Lower lobe of right lung (tissue), 2 donors: ENCODE results near the gene PHYHIPL. TPM values are rescaled to one million over a fixed set of nuclear protein-coding genes. Genes with fewer than 3 reads are reported as not detected.
A peak's percentile ranks its signal among the peaks of the same experiment; 100 is the strongest.

Experiments
- ATAC-seq, 2 donors: fragments of 200-7000 bp; cut with Tn5 transposase; one replicate each; pipeline ENCODE4 v1.9.1; 2020 to 2022; ENCODE audit warnings: mild to moderate bottlenecking in 2 of 2, moderate library complexity in 2 of 2
- DNase-seq: peaks from one replicate; pipeline ENCODE4 v3.0.0-alpha.2; 2020
- H3K27ac ChIP-seq: fragments of 200-600 bp; one replicate; pipeline ENCODE4 v1.8.0; 2022
- H3K27me3 ChIP-seq: fragments of 200-600 bp; one replicate; pipeline ENCODE4 v1.8.0; 2022; ENCODE audit warnings: low read depth
- H3K36me3 ChIP-seq: fragments of 200-600 bp; one replicate; pipeline ENCODE4 v1.8.0; 2022; ENCODE audit warnings: mild to moderate bottlenecking
- H3K4me1 ChIP-seq: fragments of 200-600 bp; one replicate; pipeline ENCODE4 v1.8.0; 2022
- H3K4me3 ChIP-seq: fragments of 200-600 bp; one replicate; pipeline ENCODE4 v1.8.0; 2022; ENCODE audit warnings: mild to moderate bottlenecking
- H3K9me3 ChIP-seq: fragments of 200-600 bp; one replicate; pipeline ENCODE4 v1.8.0; 2022
- intact Hi-C: fragments of 100-400 bp; cut with DNase I; formaldehyde crosslinking; loops from one replicate; pipeline ENCODE4 v1.11.0; 2022
- long read RNA-seq: library from polyadenylated mRNA; unstranded; transcript quantifications from one replicate; pipeline ENCODE4 v2.0.0, GENCODE V29; 2021
- total RNA-seq: library from RNA; stranded (reverse); fragmentation: NEBNext Ultra II Directional; extraction: Animal tissue kit (Norgen Biotek cat#: 25700); gene quantifications from one replicate; pipeline ENCODE4 v1.2.1, GENCODE V29; 2021
- TF ChIP-seq, protein P1 (sequence below): fragments of 200-600 bp; IDR thresholded peaks from one replicate; pipeline ENCODE4 v1.8.0; 2022; ENCODE audit warnings: antibody characterized with exemption, mild to moderate bottlenecking
- donor health status: DM: no; HTN: yes; CAD: no; lungs with severe emphysema.

PHYHIPL gene
- not detected for total RNA-seq
- long read RNA-seq, result 0 reads

DNA sequence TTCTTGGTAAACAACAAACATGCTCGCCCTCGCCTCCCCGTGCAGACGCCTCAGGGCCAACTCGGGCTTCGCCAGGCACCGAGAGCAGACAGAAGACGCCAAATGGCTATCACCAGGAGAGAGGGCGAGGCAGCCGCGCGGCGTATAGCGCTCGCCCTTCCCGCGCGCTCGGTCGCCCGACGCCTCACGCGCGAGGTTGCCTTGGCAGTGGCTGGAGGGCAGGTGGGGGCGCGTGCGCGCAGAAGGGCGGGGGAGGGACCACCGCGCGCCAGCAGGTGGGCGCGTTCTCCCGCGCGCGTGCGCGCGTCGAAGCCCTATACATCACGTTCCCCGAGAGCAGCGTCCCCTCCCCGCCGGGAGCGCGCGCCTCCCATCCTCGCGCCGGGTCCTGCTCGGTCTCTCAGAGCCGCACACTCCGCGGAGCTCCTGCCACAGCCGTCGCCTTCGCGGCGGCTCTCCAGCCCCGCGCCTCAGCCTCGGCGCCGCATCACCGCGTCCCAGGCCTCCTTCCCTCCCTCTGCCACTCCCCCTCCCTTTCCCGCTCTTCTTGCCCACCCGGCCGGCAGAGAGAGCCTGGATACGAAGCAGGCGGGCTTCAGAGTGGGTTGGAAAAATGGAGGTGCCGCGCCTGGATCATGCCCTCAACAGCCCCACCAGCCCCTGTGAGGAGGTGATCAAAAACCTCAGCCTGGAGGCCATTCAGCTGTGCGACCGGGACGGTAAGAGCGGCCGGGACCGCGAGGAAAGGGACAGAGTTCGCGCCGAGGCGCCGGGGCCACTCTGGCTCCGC, at the start of gene PHYHIPL:
TSS of gene PHYHIPL (plus strand) at position 403 of the 790 bp plus-strand sequence. CDS start at position 614, 211 bp downstream.
- TF ChIP-seq, protein P1, sequence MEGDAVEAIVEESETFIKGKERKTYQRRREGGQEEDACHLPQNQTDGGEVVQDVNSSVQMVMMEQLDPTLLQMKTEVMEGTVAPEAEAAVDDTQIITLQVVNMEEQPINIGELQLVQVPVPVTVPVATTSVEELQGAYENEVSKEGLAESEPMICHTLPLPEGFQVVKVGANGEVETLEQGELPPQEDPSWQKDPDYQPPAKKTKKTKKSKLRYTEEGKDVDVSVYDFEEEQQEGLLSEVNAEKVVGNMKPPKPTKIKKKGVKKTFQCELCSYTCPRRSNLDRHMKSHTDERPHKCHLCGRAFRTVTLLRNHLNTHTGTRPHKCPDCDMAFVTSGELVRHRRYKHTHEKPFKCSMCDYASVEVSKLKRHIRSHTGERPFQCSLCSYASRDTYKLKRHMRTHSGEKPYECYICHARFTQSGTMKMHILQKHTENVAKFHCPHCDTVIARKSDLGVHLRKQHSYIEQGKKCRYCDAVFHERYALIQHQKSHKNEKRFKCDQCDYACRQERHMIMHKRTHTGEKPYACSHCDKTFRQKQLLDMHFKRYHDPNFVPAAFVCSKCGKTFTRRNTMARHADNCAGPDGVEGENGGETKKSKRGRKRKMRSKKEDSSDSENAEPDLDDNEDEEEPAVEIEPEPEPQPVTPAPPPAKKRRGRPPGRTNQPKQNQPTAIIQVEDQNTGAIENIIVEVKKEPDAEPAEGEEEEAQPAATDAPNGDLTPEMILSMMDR, result no peak
- H3K4me3 ChIP-seq, result peak within 1 kb of the TSS; percentile 29
- no peak within 1 kb of the TSS for H3K27ac ChIP-seq
- no peaks in the 10 kb centered on the region for H3K9me3 ChIP-seq
- intact Hi-C loops, result no loop called here
- peak in 1 of 2 donors; percentile 31 for ATAC-seq
- H3K36me3 ChIP-seq, result no peaks in the 10 kb centered on the region
- H3K27me3 ChIP-seq, result peaks cover 22% of the 10 kb centered on the region
- DNase-seq, result peak; percentile 17
- H3K4me1 ChIP-seq, result peaks cover 6% of the 10 kb centered on the region

DNA sequence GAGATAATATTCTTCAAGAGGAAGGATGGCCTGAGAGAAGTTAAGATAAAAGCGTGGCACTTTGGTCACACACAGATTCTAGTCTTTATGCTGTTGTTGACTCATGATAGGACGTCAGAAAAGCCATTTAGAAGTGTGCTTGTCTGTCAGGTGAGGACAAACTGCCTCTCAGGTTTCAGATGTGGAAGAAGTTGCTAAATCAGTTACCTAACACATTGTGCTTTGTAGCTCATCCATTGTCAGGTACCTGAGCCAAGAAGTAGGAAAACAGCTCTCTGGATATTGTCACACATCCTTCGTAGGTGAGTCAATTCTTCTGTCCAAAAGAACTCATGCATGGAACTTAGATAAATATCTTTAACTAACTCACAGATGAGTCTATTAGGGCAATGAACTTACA, 49.5 kb upstream of the PHYHIPL start:
- Histone ChIP-seq H3K36me3 (no peaks in the 10 kb centered on the region), H3K4me3 (no peak overlapping the region), H3K9me3 (no peaks in the 10 kb centered on the region), H3K27me3 (no peaks in the 10 kb centered on the region), H3K27ac (no peak overlapping the region), H3K4me1 (no peaks in the 10 kb centered on the region)
- intact Hi-C loops, result no loop called here
- no peak for DNase-seq
- TF ChIP-seq, protein P1, result no peak
- ATAC-seq, result no peak

DNA sequence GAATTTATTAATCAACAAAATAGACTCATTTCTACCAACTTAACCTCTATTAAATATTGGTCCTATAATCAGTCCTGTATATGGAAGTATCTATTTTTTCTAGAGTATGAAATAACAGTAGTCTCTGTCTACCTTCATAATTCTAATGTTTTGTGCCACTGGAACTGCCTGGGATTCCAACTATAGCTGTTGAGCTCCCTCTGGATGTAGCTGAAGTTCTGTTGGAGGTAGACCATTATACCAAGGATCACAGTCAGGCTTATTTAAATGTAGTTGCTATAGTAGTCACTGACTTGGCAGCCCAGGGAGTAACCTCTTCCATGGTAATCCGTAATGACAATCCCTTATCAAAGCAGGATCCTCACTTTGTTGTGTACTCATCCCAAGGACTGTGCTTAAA, 48.5 kb upstream of the PHYHIPL start:
- intact Hi-C loops, result no loop called here
- TF ChIP-seq, protein P1, result no peak

DNA sequence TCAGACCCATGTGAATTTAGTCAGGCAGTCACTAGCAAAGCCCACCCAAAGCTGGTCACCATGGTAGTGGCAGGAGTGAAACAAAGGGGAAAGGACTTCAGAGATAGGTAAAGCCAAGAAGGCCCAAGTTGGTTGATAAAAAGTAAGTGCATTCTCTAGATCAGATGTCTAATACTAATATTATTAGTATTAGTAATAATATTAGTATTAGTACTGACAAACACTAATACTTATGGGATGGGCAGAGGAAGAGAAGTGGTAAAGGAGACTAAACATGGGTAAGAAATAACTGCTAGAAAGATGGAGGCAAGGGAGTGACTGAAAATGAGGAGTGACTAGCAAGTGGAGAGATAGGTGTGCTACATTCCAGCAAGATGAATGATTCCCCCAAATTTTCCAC, 46.6 kb upstream of the PHYHIPL start:
- Histone ChIP-seq H3K4me1 (no peaks in the 10 kb centered on the region), H3K9me3 (no peaks in the 10 kb centered on the region), H3K27me3 (no peaks in the 10 kb centered on the region), H3K4me3 (no peak overlapping the region), H3K27ac (no peak overlapping the region), H3K36me3 (no peaks in the 10 kb centered on the region)
- no peak for ATAC-seq
- TF ChIP-seq, protein P1, result no peak
- intact Hi-C loops, result no loop called here
- DNase-seq, result no peak

More for the DNA sequence above, 48.5 kb upstream of the PHYHIPL start:
- Histone ChIP-seq H3K4me1 (no peaks in the 10 kb centered on the region), H3K9me3 (no peaks in the 10 kb centered on the region), H3K27ac (no peak overlapping the region), H3K4me3 (no peak overlapping the region), H3K27me3 (no peaks in the 10 kb centered on the region), H3K36me3 (no peaks in the 10 kb centered on the region)
- DNase-seq, result no peak
- no peak for ATAC-seq

DNA sequence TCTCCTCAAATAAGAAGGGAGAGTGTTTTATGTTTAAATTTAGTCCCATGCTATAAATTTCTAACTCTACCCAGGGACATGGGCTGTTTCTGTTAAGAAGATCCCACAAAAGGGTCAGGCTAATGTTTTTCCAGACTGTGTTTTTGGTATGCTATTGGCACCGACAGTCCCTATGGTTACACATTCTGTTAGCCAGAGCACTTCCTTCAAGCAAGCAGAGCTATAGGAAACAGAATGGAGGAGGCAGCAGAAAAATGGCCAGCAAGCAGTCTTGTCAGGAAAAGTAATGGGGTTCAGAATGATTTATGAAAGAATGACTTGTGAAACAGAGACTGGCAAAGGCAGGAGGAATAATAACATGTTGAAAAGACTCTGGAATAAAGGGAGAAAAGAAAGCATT, 44.8 kb upstream of the PHYHIPL start:
- intact Hi-C loops, result no loop called here
- ATAC-seq, result no peak

More for the DNA sequence above, 44.8 kb upstream of the PHYHIPL start:
- TF ChIP-seq, protein P1, result no peak
- Histone ChIP-seq H3K27ac (no peak overlapping the region), H3K36me3 (no peaks in the 10 kb centered on the region), H3K27me3 (no peaks in the 10 kb centered on the region), H3K9me3 (no peaks in the 10 kb centered on the region), H3K4me1 (no peaks in the 10 kb centered on the region), H3K4me3 (no peak overlapping the region)
- no peak for DNase-seq
